Measurements from ENCODE around the gene MTFP1. TPM values are rescaled to one million over a fixed set of nuclear protein-coding genes. Genes with fewer than 3 reads are reported as not detected.
"Not testable (repeated sequence)": the region's sequence is repeated elsewhere in the genome, so short reads cannot be mapped to it uniquely, and the experiment has no call there.

Gene MTFP1
- total RNA-seq, 1 experiment from 2014 or later, result 117 TPM

DNA sequence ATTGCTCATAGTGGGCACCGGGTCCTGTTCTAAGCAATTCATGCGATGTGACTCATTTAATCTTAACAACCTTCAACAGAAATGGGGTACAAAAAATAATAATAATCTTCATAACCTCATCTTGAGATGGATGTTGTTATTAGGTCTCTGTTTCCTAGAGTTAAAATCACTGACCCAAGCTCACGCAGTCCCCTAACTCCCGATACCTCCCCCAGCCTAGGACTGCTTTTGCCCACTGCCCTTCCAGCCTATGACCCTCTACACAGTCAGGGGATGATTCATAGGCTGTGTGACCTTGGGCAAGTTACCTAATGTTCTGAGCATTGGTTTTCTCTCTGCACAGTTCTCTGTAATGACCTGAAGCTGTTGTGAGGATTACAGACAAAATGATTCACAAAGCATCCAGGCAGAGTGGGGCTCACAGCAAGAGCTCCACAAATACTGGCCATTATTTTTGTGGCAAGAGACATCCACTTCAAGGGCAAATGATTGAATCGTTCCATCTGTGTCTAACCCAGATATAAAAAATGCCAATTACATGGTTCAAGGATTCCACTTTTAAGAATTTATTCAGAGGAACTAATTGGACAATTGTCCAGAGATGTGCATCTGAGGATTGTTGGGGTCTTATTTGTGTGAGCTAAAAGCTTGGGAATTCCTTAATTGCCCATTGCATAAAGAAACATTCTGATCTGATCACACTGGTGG lies 20.0 kb downstream of the MTFP1 start:
- no peak overlapping the region for H3K4me3 ChIP-seq (ENCODE audit: insufficient read depth, low read depth, low read length)
- no peaks in the 10 kb centered on the region for H3K27me3 ChIP-seq (ENCODE audit: control insufficient read depth, insufficient read depth, low read length)
- no peak for DNase-seq
- no peaks in the 10 kb centered on the region for H3K36me3 ChIP-seq (replicated peaks; ENCODE audit: control insufficient read depth, insufficient read depth, low read length)

DNA sequence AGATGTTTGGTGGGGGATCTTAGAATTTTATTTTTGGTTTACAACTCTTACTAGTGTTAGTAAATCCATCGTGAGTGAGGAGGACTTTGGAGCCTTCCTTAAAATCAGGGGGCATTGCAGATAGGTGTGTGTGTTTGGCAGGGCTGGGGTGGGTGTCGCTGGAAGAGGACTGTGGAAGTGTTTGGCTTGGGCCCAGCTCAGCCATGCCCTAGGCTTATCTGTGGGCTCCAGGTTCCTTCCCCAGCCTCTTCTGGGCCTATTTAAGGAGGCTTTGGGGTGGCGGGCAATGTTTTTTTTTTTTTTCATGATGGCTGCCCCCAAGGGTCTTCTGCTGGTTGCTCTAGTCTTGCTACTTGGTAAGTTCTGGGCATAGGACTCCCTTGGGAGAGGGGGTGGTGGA lies 22.1 kb downstream of the MTFP1 start:
- no peak for DNase-seq
- Histone ChIP-seq H3K27me3 (ENCODE audit: control insufficient read depth, insufficient read depth, low read length) (no peaks in the 10 kb centered on the region), H3K36me3 (replicated peaks; ENCODE audit: control insufficient read depth, insufficient read depth, low read length) (no peaks in the 10 kb centered on the region), H3K4me3 (ENCODE audit: insufficient read depth, low read depth, low read length) (no peak overlapping the region)

DNA sequence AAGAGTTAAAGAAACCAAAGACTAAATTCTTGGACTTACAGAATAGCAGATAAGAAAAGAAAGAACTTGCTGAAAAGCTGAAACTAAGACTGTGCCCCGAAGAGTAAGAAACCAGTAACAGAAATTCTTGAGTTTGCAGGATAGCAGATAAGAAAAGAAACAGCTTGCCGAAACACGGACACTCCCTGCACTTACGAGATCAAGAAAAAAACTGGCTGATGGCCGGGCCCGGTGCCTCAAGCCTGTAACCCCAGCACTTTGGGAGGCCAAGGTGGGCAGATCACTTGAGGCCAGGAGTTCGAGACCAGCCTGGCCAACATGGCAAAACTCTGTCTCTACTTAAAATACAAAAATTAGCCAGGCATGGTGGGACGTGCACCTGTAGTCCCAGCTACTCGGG lies 25.9 kb downstream of the MTFP1 start:
- not testable (repeated sequence) for H3K27me3 ChIP-seq (ENCODE audit: control insufficient read depth, insufficient read depth, low read length); H3K36me3 ChIP-seq (replicated peaks; ENCODE audit: control insufficient read depth, insufficient read depth, low read length); DNase-seq; H3K4me3 ChIP-seq (ENCODE audit: insufficient read depth, low read depth, low read length)

DNA sequence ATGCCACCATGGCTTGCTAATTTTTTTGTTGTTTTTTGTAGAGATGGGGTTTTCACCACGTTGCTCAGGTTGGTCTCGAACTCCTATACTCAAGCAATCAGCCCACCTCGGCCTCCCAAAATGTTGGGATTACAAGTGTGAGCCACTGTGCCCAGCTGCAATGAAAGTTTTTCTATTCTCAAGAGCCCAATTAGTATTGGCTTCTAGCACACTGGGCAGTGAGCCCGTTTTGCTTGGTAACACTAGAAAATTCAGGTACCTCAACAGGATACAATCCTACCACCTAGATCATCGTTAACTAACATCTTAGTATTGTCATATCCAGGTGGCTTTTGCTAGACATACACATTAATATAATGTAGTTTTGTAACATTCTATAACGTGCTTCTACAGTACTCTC lies 27.3 kb downstream of the MTFP1 start:
- Histone ChIP-seq H3K4me3 (ENCODE audit: insufficient read depth, low read depth, low read length) (no peak overlapping the region), H3K27me3 (ENCODE audit: control insufficient read depth, insufficient read depth, low read length) (no peaks in the 10 kb centered on the region), H3K36me3 (replicated peaks; ENCODE audit: control insufficient read depth, insufficient read depth, low read length) (no peaks in the 10 kb centered on the region)
- DNase-seq, result no peak

DNA sequence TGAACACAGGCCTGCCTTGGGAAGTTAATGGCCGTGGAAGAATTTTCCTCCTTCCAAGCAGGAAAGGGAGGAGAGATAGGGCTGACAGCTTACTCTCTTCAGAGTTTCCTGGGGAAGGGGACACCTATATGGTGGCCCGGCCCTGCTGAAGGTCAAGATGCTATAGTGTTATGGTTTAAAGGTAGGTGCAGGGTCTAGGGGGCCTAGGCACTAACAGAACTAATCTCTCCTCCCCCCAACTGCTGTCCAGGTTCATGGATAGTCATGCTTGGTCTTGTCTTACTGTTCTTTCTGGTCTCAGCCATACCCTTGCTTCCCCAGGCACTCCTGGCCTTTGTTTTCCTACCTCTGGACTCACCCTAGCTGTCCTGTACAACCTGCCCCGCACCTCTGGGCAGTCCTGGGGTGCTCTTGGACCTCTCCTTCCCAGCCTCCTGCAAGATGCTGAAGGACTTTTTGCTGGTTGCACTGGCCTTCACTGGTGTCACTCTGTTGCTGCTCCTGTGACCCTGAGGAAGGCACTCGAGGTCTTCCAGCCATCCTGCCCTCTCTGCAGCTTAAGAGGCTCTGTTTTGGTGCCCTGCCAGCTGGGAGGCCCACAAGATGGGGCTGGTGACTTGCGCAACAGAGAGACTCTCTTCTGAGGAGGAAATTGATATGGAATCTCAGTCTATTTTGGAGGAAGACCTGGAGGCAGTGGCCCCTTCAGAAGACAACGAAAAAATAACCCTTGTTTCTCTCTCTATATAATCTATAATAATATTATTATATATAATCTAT lies 28.4 kb downstream of the MTFP1 start:
- no peak overlapping the region for H3K4me3 ChIP-seq (ENCODE audit: insufficient read depth, low read depth, low read length)
- H3K36me3 ChIP-seq (replicated peaks; ENCODE audit: control insufficient read depth, insufficient read depth, low read length), result no peaks in the 10 kb centered on the region
- no peaks in the 10 kb centered on the region for H3K27me3 ChIP-seq (ENCODE audit: control insufficient read depth, insufficient read depth, low read length)
- peak; percentile 35 for DNase-seq

DNA sequence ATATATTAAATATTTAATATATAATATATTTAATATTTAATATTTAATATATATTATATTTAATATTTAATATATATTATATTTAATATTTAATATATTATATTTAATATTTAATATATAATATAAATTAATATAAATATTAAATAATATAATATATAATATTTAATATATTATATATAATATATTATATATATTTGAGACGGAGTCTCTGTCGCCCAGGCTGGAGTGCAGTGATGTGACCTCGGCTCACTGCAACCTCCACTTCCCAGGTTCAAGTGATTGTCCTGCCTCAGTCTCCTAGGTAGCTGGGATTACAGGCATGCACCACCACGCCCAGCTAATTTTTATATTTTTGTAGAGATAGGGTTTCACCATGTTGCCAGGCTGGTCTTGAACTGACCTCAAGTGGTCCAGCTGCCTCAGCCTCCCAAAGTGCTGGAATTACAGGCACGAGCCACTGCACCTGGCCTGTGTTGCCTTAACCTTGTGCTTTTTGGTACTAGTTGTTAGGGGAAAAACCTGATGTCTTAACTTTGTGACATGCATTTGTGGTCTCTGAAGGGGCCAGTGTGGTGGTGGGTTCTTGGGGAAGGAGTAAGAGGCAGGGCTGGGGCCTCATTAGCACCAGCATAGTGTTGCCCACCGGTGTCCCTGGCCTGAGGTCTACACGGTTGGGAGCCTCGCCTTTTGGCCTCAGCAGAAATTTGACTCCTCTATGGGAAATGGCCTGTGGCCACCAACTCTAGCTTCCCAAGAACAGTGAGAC lies 29.7 kb downstream of the MTFP1 start:
- Histone ChIP-seq H3K4me3 (ENCODE audit: insufficient read depth, low read depth, low read length) (no peak overlapping the region), H3K36me3 (replicated peaks; ENCODE audit: control insufficient read depth, insufficient read depth, low read length) (no peaks in the 10 kb centered on the region), H3K27me3 (ENCODE audit: control insufficient read depth, insufficient read depth, low read length) (no peaks in the 10 kb centered on the region)

DNA sequence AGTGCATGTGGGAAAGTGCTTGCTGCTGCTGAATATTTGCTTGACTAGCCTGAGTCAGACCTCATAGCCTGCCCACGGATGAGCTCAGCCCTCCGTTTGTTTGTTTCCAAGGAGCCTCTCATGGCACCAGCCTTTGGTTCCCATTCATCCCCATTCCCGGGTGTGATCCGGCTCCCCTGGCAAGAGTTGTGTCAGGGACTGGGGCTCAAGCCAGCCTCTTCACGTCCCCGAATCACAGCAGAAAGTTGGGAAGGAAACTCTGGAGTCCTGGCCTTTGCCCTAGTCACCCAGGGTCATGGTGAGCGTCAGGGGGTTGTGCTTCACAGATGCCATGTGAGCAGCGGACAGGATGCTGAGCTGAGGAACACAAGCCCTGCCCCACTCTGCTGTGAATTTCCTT lies 32.4 kb downstream of the MTFP1 start:
- DNase-seq, result no peak
- Histone ChIP-seq H3K36me3 (replicated peaks; ENCODE audit: control insufficient read depth, insufficient read depth, low read length) (no peaks in the 10 kb centered on the region), H3K4me3 (ENCODE audit: insufficient read depth, low read depth, low read length) (no peak overlapping the region), H3K27me3 (ENCODE audit: control insufficient read depth, insufficient read depth, low read length) (no peaks in the 10 kb centered on the region)

More for the DNA sequence above, 29.7 kb downstream of the MTFP1 start:
- DNase-seq, result no peak

DNA sequence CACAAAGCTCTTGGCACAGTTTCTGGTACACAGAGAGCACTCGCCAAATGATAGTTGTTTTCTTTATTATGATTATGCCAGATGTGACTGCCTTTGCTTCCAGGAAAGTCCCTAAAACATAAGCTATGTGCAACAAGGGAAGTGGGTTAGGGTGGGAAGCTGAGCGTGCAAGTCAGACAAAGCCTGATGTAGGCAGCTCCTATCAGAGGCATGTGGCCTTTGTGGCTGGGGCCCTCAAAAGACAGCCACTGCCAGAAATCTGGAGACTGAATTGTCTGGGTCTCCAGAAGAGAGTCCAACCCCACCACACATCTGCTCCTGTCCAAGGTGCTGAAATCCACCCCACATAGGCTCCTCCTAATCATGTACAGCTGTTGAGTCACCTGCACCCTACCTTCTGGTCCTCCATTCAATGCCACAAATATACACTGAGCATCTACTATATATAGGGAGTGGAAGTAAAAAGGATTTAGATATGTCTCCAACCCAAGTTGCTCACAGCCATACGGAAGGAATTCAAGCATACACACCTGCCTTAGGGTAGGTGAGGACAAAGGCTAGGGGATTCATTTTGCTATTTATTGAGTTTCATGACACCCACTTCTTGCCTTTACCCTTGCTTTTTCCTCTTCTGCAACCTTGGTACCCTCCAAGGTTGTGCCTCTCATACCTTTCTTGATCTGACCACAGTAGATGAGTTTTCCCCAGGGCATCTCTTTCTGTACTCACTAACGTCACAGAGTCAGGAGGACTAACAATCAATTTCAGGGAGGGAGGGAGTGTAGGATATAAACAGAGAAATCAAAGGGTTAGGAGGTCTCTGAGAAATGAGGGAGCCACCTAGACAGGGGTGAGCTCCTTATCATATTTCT lies 33.8 kb downstream of the MTFP1 start:
- no peaks in the 10 kb centered on the region for H3K27me3 ChIP-seq (ENCODE audit: control insufficient read depth, insufficient read depth, low read length)
- peak; percentile 50 for DNase-seq
- H3K4me3 ChIP-seq (ENCODE audit: insufficient read depth, low read depth, low read length), result no peak overlapping the region
- no peaks in the 10 kb centered on the region for H3K36me3 ChIP-seq (replicated peaks; ENCODE audit: control insufficient read depth, insufficient read depth, low read length)

DNA sequence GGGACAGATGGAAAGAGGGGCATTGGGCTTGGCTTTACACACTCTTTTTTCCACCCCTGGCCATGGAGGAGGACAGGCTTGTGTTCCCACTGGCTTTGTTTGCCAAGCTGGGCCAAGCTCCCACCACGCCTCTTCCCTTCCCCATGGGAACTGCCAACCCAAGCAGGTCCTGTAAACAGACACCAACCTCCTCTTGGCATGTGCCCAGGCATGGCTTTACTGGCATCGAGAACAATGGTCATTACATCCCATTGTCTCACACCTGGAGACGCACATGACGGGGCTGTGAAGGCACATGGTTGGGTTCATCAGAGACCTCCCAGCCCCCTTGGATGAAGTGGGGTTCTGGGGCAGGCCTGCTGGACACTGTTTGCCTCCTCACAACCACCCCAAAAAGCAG lies 34.6 kb downstream of the MTFP1 start:
- H3K27me3 ChIP-seq (ENCODE audit: control insufficient read depth, insufficient read depth, low read length), result no peaks in the 10 kb centered on the region

DNA sequence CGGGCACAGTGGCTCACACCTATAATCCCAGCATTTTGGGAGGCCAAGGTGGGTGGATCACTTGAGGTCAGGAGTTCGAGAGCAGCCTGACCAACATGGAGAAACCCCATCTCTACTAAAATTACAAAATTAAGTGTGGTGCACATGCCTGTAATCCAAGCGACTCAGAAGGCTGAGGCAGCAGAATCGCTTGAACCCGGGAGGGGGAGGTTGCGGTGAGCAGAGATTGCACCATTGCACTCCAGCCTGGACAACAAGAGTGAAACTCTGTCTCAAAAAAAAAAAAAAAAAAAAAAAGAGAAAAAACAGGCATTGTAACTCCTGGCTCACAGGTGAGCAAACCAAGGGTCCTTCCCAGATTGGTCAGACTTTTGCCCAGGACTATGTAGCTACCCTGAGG lies 35.0 kb downstream of the MTFP1 start:
- not testable (repeated sequence) for H3K27me3 ChIP-seq (ENCODE audit: control insufficient read depth, insufficient read depth, low read length); H3K36me3 ChIP-seq (replicated peaks; ENCODE audit: control insufficient read depth, insufficient read depth, low read length); DNase-seq; H3K4me3 ChIP-seq (ENCODE audit: insufficient read depth, low read depth, low read length)

More for the DNA sequence above, 34.6 kb downstream of the MTFP1 start:
- DNase-seq, result no peak
- Histone ChIP-seq H3K4me3 (ENCODE audit: insufficient read depth, low read depth, low read length) (no peak overlapping the region), H3K36me3 (replicated peaks; ENCODE audit: control insufficient read depth, insufficient read depth, low read length) (no peaks in the 10 kb centered on the region)

DNA sequence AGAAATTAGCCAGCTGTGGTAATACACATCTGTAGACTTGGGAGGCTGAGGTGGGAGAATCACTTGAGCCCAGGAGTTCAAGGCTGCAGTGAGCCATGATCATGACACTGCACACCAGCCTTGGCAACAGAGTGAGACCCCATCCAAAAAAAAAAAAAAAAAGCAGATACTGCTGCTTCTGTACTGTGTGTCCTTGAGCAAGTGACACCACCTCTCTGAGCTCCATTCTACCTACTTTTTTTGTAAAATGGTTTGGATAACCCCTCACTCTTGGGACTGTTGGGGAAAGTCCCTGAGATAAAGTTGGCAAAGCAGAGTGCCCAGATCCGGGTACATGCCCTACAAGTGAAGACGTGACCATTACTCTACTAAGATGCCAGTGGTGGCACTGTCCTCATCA lies 43.6 kb downstream of the MTFP1 start:
- H3K36me3 ChIP-seq (replicated peaks; ENCODE audit: control insufficient read depth, insufficient read depth, low read length), result no peaks in the 10 kb centered on the region
- no peak for DNase-seq
- H3K27me3 ChIP-seq (ENCODE audit: control insufficient read depth, insufficient read depth, low read length), result no peaks in the 10 kb centered on the region
- H3K4me3 ChIP-seq (ENCODE audit: insufficient read depth, low read depth, low read length), result no peak overlapping the region

DNA sequence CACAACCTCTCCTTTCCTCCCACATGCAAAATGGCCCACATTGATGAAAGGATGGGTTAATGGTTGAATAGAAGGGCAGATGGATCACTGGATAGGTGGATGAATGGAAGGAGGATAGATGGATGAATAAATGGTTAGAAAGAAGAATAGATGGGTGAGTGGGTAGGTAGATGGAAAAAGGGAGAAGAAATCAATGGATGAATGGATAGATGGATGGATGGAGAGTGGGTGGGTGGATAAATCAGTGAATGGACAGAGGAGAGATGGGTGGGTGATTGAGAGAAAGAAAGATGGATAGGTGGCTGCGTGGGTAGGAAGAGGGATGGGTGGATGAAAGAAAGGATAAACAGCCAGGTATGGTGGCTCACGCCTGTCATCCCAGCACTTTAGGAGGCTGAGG lies 45.1 kb downstream of the MTFP1 start:
- no peak for DNase-seq
- Histone ChIP-seq H3K4me3 (ENCODE audit: insufficient read depth, low read depth, low read length) (no peak overlapping the region), H3K36me3 (replicated peaks; ENCODE audit: control insufficient read depth, insufficient read depth, low read length) (no peaks in the 10 kb centered on the region), H3K27me3 (ENCODE audit: control insufficient read depth, insufficient read depth, low read length) (no peaks in the 10 kb centered on the region)

DNA sequence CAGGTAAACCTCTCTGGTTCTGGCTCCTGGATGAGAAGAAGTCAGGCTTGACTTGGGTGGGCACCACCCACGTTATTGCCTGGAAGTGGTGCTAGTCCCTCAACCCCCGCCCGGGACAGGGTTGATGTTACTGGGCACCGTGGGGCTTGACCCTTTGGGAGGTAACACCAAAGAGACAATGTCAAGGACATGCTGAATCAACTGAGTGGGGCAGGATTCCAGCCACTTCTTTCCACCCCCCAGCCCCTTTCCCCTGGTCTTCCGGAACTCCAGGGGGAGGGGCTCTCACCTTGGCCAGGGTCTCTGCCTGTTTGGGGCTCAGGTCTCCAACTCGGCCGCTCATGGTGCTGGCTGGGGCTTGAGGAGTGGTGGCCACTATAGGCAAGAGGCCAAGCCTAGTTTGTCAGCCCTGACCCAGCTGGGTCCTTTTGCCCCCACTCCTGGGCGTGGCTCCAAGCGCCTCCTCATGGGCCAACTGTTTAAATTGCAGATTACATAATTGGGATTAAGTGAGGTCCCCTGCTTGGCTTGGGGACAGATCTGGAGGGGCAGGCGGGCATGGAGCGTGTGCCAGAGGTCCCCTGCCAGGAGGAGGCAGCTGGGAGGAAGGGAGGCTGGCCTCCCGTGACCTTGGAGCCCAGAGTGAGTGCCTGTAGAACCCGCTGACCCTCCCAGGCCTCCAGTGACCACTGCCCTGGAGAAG lies 46.2 kb downstream of the MTFP1 start, which contains the start of gene SEC14L3:
TSS of gene SEC14L3 (minus strand) at position 402 of the 703 bp plus-strand sequence. CDS start at position 343, 59 bp downstream.
- no peaks in the 10 kb centered on the region for H3K27me3 ChIP-seq (ENCODE audit: control insufficient read depth, insufficient read depth, low read length)
- no peak within 1 kb of the TSS for H3K4me3 ChIP-seq (ENCODE audit: insufficient read depth, low read depth, low read length)
- no peaks in the 10 kb centered on the region for H3K36me3 ChIP-seq (replicated peaks; ENCODE audit: control insufficient read depth, insufficient read depth, low read length)
- no peak for DNase-seq
